ENCODE results near the gene ANG.
"Not testable (repeated sequence)": the region's sequence is repeated elsewhere in the genome, so short reads cannot be mapped to it uniquely, and the experiment has no call there.

Gene ANG

DNA sequence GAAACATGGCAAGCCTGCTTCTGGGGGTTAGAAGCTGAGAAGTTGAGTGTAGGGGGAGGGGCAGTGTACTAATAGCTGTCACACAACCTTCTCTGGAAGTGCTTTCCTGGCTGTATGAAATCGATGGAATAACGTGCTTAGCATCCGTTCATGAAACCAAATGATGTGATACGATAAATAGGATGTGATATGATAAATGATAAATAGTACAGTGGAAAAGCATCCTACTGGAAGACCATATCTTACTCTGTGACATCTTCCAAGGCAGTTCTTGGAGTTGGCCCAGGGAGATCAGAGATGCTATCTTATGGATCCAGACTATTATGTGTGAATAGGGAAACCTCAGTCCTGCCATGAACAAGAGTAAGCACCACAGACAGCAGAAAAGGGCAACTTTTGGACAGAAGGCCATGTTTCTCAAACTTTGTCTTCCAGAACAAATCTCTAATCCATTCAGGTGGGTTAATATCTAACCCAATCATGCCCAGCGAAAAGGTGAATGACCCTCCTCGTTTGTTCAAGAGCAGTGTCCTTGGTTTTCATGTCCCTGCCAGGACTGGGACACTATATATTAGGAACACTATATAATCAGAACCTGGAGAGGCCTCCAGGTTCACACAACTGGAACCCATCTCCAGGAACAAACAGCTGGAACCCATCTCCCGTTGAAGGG, at the start of gene ANG:
ANG (plus strand) TSS at position 598 of the 673 bp plus-strand sequence. CDS start 4,801 bp downstream, outside the sequence.
- DNase-seq (ENCODE audit: low read depth in 2 of 2) = no peak

DNA sequence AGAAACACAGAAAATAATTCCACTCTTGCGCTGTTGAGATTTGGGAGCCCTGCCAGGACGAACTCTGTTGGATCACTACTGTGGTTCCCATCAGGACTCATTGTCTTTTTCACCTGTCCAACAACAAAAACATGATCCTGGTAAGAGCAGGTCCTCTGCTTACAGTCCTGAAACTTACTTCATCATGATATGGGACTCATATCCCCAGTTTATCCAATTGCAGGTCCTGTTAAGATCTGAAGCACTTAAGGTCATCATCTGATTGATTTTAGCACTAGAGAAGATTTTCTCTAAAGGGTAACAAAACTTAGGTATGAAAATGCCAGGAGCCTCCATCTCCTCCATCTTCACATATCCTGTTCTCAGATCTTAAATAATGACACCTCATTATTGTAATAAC, 47.0 kb upstream of the ANG start, which contains the start of gene OR6S1:
OR6S1 (minus strand) TSS at position 101 of the 400 bp plus-strand sequence; CDS start at position 101, 0 bp downstream.
- no peak for DNase-seq (ENCODE audit: low read depth in 2 of 2)

DNA sequence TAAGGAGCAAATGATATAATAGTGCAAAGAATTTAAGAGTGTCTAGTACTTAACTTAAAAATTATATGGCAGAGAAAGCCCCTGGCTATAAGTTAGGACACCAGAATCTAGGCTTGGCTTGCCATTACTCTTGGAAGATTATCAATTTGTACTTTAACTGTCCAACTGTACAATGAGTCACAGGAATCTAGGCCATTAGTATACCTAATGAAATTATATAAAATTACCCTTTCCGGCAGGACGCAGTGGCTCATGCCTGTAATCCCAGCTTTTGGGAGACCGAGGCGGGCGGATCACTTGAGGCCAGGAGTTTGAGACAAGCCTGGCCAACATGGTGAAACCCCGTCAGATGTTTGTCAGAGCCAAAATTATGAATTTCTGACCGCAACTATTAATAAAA, 46.4 kb upstream of the ANG start:
- DNase-seq (ENCODE audit: low read depth in 2 of 2) = no peak

DNA sequence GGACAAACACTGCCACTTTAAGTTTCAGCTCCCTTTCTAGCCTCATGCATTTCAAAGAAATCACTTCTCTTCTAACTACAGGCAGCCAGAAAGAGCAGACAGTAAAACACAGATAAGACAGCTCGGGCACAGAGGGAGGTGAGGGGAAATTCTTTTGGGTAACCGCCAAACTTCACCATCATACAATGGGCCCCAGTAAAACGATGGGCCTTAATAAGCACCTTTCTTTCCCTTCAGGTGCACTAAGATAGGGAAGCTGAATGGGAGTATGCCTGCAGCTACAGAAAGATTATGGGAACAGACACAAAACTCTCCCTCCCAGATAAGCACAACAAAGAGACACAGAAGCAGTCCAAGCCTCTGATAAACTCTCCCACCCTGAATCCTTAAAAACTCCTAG, 45.8 kb upstream of the ANG start:
- not testable (repeated sequence) for DNase-seq (ENCODE audit: low read depth in 2 of 2)

DNA sequence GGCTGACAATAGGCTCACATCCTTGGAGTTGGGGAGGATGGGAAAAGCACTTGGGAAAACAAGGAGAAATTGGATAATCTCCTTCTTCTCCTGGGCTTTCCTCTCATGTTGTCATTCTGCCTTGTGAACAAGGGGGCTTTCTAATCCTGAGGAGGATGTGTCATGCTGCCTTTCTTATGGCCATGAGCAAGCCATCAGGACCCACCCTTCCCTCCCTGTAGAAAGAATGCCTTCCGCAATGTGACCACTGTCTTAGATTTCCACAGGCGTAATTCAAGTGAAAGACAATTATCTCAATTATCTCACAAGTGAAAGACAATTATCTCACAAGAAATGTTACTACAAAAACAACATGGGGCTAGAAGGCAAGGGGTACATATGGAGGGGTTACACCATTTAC, 44.0 kb upstream of the ANG start:
- no peak for DNase-seq (ENCODE audit: low read depth in 2 of 2)

DNA sequence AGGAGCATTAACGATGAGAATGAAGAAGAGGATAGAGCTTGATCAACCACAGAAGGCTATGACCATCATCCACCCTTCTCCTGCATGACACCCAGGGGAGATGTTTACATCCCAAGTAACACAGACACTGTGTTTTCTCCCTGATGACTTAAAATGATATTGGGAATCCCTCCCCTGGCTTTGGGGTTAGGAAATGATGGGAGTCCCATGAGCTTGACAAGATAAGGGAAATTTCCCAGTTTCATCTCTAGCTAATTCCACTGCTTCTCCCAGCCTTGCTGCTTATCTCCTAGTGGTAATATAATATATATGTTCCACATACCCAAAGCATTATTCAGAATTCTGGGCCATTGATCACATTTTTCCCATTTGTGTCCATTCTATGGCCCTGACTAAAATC, 43.1 kb upstream of the ANG start:
- DNase-seq (ENCODE audit: low read depth in 2 of 2) = no peak

DNA sequence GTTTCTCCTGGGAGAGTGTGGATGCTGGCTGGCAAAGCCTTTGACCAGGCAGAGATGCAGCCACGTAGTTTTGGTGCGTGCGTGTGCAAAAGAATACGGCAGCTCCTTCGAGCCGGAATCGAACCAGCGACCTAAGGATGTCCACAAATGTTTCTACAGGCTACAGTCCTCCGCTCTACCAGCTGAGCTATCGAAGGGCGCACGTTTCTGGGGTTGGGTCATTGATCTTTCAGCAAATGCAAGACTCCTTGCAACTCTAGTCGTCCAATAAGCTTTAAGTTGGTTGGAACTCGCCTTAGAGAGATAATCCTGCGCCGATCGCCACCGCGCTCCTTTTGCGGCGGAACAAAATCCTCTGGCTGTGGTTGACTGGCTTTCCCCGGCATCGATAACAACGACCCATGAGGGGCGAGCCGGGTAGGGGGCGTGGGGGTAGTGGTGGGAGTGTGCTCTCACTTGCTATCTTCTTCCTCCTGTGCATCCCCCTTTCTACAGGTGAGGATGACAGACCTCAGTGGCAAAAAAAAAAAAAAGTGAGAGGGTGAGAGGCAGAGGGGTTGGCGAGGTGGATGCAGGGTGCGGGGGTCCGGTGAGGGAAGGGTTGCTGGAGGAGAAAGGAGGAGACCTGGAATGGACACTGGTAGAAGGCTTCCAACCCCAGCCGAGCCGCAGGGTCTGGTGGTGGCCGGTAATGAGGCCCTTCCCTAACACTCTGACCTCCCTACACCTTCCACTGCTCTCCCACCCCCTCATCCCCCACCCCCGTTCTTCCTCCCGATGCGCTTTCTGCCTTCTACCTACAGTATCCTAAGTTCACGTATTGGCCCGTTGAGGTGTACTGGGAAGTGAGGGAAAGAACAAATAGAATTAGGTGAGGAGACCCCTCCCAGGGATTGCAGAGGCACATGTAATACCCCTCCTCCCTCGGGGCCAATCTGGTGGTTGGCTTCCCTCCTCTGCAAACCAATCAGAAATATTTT, 35.3 kb upstream of the ANG start:
- no peak for DNase-seq (ENCODE audit: low read depth in 2 of 2)

DNA sequence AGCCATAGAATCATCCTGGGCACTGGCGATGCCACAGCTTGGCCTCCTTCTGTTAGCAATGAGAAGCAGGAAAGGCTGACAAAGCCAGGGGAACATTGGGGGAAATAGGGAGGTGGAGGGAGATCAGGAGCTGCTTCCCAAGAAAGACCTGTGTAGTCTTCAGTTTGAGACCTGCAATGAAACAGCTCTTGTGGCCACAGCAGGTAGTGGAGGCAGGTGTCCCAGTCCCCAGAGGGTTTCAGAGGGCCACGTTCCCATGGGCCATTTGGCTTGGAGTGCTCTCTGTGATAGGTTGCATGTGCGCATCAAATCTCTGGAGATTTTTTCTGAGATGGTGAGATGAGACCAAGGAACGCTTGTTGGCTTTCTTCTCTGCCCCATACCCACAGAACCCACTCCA, 32.7 kb upstream of the ANG start:
- no peak for DNase-seq (ENCODE audit: low read depth in 2 of 2)

DNA sequence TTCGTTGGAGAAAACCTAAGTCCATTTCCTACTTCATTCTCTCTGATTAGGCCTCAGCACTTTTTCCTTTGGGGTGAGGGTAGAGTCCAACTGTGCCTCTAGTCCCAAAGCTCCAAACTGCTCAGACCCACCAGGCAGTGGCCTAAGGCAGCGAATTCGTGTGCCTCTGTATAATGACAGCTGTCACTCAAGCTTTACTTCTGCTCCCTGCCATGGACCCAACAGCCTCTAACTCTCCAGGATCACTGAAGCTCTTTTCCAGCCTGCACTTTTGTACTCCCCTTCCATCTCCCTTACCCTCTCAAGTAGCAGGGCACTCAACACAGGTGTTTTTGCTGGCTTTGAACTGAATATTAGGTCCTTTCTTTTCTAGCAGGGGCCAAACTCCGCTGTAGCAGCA, 32.3 kb upstream of the ANG start:
- no peak for DNase-seq (ENCODE audit: low read depth in 2 of 2)

DNA sequence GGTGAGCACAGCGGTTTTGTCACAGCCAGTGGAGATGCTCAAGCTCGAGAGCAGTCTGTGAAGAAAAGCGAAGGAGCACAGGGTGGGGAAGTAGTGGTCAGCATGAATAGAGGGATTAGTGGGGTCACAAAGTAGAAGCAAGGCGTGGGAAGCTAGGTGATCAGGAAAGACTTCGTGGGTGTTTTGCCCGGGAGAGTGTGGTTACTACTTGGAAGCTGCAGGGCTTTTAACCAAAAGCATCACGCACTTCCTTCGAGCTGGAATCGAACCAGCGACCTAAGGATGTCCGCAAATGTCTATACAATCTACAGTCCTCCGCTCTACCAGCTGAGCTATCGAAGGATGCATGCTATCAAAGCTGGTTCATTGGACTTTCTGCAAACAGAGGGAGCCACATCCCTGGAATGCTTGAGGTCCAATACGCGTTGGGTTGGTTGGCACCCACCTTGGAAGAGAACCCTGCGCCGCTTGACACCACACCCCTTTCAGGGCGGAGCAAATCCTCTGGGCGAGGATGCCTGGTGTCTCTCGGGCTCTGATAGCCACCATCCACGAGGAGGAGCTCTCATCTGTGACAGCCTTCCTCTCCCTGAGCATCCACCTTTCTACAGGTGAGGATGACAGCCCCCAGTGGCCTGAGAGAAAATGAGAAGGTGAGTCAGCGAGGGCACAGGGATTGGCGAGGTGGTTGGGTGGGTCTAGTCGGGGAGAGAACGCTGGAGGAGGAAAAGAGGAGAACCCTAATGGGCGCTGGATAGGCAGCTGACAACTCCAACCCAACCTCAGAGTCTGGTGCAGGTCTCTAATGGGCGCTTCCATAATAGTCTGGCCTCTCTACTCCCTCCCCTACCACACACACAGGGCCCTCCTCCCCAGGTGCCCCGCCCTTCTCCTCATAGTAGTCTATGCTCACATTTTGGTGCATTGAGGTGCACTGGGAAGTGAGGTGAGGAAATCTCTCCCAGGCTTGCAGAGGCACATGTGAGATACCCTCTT, 31.1 kb upstream of the ANG start:
- DNase-seq (ENCODE audit: low read depth in 2 of 2) = no peak

DNA sequence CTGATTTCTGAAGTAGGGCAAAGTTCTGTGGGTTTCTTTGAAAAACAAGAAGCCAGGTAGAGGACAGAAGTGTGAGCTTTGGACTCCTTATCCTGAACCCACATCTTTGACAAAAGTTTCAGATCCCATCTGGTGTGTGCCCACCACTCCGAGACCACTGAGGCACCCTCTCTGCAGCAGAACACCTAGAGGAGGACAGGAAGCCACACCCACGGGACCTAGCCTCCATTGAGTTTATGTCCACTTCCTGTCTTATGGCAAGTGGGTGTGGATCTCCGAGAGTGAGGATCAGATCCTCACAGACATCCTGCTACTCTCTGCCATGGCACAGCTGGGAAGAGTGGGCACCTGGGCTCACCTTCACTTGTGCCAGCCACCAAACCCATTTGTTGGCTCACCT, 30.3 kb upstream of the ANG start:
- DNase-seq (ENCODE audit: low read depth in 2 of 2) = no peak

DNA sequence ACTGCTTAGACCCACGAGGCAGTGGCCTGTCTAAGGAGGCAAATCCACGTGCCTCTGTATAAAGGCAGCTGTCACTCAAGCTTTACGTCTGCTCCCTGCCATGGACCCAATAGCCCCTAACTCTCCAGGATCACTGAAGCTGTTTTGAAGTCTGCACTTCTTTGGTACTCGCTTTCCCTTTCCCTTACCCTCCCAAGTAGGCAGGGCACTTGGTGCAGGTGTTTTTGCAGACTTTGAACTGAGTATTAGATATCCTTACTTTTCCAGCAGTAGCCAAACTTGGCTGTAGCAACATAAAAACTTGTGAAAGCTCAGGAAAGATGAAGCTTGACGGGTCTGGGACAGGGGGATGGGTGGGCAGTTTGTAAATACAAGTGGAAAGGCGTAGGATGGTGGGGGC, 29.2 kb upstream of the ANG start:
- no peak for DNase-seq (ENCODE audit: low read depth in 2 of 2)

DNA sequence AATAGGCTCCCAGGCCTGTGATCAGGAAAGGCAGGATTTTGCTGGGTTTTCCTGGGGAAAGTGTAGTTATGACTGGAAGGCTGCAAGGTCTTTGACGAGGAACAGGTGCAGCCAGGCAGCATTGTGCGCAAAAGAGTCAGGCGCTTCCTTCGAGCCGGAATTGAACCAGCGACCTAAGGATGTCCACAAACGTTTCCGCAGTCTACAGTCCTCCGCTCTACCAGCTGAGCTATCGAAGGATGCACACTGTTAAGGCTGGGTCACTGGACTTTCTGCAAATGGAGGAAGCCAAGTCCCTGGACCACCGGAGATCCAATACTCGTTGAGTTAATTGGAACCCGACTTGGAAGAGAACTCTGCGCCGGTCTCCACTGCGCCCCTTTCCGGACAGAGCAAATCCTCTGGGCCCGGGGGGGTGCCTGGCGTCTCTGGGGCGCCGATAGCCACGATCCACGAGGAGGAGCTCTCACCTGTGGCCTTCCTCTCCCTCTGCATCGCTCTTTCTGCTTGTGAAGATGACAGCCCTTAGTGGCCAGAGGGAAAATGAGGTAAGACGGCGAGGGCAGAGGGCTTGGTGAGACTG, 28.7 kb upstream of the ANG start:
- DNase-seq (ENCODE audit: low read depth in 2 of 2) = no peak

DNA sequence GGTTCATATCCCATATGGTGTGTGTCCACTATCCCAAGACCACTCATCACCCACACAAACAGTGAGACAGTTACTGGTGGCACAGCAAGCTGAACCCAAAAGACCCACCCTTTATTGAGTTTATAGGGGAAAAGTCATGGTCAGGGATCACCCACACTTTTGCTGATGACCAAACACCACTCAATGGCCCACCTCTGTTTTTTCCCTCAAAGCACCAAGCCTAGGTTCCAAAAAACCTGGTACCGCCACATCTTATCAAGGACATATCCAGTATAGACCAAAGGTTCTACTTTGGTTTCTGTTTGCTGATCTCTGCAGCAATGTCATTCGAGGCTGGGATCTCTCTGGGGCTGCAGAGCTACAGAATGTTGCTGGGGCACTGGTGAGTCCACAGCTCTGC, 27.4 kb upstream of the ANG start:
- no peak for DNase-seq (ENCODE audit: low read depth in 2 of 2)

DNA sequence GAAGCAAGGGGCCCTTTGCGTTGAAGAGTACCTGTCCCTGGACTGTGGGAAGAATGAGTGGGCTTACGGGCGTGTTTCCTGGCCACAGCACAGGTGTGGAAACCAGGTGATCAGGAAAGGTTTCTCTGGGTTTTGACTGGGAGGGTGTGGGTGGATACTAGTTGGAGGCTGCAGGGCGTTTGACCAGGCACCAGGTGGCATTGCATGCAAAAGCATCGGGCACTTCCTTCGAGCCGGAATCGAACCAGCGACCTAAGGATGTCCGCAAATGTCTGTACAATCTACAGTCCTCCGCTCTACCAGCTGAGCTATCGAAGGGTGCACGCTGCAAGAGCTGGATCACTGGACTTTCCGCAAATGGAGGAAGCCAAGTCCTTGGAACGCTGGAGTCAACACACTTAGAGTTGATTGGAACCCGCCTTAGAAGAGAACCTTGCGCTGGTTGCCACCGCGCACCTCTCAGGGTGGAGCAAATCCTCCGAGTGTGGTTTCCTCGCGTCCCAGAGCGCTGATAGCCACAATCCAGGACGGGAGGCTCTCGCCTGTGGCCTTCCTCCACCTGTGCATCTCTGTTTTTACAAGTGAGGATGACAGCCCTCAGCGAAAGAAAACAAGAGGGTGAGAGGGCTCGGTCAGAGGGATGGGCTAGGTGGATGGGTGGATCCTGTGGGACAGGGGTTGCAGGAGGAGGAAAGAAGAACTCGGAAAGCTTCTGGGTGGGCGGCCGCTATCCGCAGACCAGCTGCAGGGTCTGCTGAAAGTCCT, 25.4 kb upstream of the ANG start:
- DNase-seq (ENCODE audit: low read depth in 2 of 2) = peak; percentile 32 to 49

DNA sequence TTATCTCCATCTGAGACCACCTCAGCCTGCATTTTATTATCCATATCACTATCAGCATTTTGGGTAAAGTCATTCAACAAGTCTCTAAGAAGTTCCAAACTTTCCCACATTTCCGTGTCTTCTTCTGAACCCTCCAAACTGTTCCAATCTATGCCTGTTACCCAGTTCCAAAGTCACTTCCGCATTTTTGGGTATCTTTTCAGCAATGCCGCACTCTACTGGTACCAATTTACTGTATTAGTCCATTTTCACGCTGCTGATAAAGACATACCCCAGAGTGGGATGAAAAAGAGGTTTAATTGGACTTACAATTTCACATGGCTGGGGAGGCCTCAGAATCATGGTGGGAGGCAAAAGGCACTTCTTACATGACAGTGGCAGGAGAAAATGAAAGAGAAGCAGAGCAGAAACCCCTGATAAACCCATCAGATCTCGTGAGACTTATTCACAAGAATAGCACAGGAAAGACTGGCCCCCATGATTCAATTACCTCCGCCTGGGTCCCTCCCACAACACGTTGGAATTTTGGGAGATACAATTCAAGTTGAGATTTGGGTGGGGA, 22.1 kb upstream of the ANG start:
- DNase-seq (ENCODE audit: low read depth in 2 of 2) = not testable (repeated sequence)

DNA sequence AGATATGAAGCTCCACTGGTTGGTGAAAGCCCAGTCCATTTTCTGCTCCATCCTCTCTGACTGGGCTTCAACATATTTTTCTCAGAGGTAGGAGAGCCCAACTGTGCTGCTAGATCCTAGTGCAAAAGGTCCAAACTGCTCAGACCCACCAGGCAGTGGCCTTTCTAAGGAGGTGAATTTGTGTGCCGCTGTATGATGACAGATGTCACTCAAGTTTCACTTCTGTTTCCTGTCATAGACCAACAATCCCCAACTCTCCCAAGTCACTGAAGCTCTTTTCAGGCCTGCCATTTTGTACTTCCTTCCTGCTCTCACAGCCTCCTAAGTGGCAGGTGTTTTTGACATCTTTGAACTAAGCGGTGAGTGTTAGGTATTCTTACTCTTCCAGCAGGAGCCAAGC, 20.6 kb upstream of the ANG start:
- no peak for DNase-seq (ENCODE audit: low read depth in 2 of 2)

DNA sequence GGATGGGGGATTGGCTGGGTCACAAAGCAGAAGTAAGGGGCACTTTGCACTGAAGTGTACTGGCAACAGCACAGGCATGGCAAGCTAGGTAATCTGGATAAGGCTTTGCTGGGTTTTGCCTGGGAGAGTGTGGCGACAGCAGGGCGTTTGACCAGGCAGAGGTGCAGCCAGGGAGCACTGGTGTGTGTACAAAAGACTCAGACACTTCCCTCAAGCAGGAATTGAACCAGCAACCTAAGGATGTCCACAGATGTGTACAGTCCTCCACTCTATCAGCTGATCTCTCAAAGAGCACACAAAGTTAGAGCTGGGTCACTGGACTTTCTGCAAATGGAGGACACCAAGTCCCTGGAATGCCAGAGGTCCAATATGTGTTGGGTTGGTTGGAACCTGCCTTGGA, 19.6 kb upstream of the ANG start:
- no peak for DNase-seq (ENCODE audit: low read depth in 2 of 2)

DNA sequence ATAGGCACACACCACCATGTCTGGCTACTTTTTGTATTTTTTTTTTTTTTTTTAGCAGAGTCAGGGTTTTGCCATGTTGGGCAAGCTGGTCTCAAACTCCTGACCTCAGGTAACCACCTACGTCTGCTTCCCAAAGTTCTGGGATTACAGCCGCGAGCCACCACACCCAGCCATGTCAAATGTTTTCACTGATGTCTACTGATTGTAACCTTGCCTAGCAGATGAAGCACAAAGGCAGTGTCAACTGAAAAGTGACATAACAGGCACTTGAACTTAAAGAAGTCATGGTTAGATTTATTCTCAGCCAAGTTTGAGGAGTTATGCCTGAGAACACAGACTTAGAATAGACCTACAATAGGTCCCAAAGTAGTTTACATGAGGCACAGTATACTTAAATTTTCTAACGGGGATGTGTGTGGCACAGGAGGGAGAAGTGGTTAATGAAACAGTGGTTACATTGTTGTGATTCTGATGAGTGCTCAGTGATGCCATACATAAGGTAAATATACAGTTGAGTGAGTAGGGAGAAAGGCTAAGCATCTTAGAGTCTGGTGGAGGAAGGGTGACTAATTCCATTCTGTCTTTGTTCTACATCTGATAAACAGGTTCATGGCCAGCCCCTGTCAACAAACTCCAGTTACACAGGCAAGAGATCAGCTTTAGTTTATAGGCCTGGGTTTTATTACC, 16.8 kb upstream of the ANG start:
- DNase-seq (ENCODE audit: low read depth in 2 of 2) = no peak

DNA sequence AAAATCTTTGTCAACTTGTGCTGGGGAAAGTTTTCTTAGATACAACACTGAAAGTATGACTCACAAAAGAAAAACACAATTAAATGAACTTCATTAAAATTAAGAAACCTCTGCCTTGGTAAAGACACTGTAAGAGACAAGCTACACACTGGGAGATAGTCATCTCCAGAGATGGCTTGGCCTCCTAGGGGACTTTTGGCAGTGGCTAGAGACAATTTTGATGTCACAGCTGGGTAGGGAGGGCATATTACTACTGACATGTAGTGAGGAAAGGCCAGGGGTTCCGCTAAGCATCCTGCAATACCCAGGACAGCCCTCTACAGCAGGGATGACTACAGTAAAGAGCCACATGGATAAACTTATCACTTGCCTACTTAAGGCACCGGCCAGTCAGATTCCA, 12.9 kb upstream of the ANG start:
- DNase-seq (ENCODE audit: low read depth in 2 of 2) = no peak
